GM12878 (cell line): ENCODE measurements around the gene ABCB8. TPM values are rescaled to one million over a fixed set of nuclear protein-coding genes. Genes with fewer than 3 reads are reported as not detected.

Experiments used
- ASH2L ChIP-seq: fragments of 300-600, 200-600 bp; sonication (generic); IDR thresholded peaks from 2 replicates; pipeline ENCODE4 v1.6.1; 2017; ENCODE audit warnings: low read depth, mild to moderate bottlenecking, borderline replicate concordance
- BCL11A ChIP-seq: IDR thresholded peaks from 2 replicates; pipeline ENCODE4 v1.6.1; 2011; ENCODE audit warnings: low read depth, low read length
- FOXK2 ChIP-seq: fragments of 450-650 bp; IDR thresholded peaks from 2 replicates; pipeline ENCODE4 v1.6.1; 2017; ENCODE audit warnings: mild to moderate bottlenecking, moderate library complexity
- PAX8 ChIP-seq: fragments of 450-650 bp; IDR thresholded peaks from 2 replicates; pipeline ENCODE4 v1.6.1; 2017; ENCODE audit warnings: mild to moderate bottlenecking, moderate library complexity
- RAD21 ChIP-seq: IDR thresholded peaks from 2 replicates; pipeline ENCODE4 v1.6.1; 2011; ENCODE audit warnings: mild to moderate bottlenecking, low read depth, low read length, moderate library complexity; ENCODE audit not compliant: insufficient read depth
- ZNF622 ChIP-seq: fragments of 450-650 bp; IDR thresholded peaks from 2 replicates; pipeline ENCODE4 v1.6.1; 2017; ENCODE audit warnings: mild to moderate bottlenecking, inconsistent platforms
- ZSCAN29 ChIP-seq: fragments of 450-650 bp; IDR thresholded peaks from 2 replicates; pipeline ENCODE4 v1.6.1; 2017; ENCODE audit warnings: mild to moderate bottlenecking, moderate library complexity
- ZZZ3 ChIP-seq: IDR thresholded peaks from 2 replicates; pipeline ENCODE4 v1.6.1; 2011; ENCODE audit warnings: low read depth; ENCODE audit not compliant: control insufficient read depth, insufficient read length
- polyA plus RNA-seq, 11 experiments: library from polyadenylated mRNA; depleted of rRNA in 4 of 11; unstranded in 6 of 11; stranded (reverse) in 5 of 11; fragments of >200 nt; fragmentation: Nextera tagmentation in 4 of 11; fragmentation: Illumina TruSeq in 1 of 11; extraction: Ambion mirVana in 4 of 11; extraction: Trizol in 1 of 11; gene quantifications; 1 replicate in 1 of 11; 2 replicates in 10 of 11; pipeline versions ENCODE4 v1.2.1 to v1.2.3, GENCODE V29; 2011 to 2016; ENCODE audit warnings: inconsistent platforms in 2 of 11, missing spikeins in 2 of 11, low read depth in 1 of 11
- total RNA-seq, 4 experiments: library from RNA; depleted of rRNA in 3 of 4; stranded (reverse); fragments of >200 nt in 3 of 4; fragmentation: Illumina TruSeq in 1 of 4; extraction: Trizol in 1 of 4; gene quantifications; 2 replicates each; pipeline versions ENCODE4 v1.2.1 to v1.2.3, GENCODE V29; 2013 to 2021
- TF ChIP-seq, protein P1 (sequence below): fragments of 450-650 bp; IDR thresholded peaks from 2 replicates; pipeline ENCODE4 v1.6.1; 2017; ENCODE audit warnings: mild to moderate bottlenecking, moderate library complexity
- TF ChIP-seq, protein P2 (sequence below): fragments of 450-650 bp; IDR thresholded peaks from 2 replicates; pipeline ENCODE4 v1.6.1; 2016; ENCODE audit warnings: mild to moderate bottlenecking
- TF ChIP-seq, protein P3 (sequence below): fragments of 450-650 bp; IDR thresholded peaks from 2 replicates; pipeline ENCODE4 v1.6.1; 2017; ENCODE audit warnings: antibody characterized with exemption, mild to moderate bottlenecking, moderate library complexity
- TF ChIP-seq, protein P4 (sequence below): fragments of 450-650 bp; conservative IDR thresholded peaks from 2 replicates; pipeline ENCODE4 v1.6.1; 2017; ENCODE audit warnings: mild to moderate bottlenecking, moderate library complexity
- TF ChIP-seq, protein P5 (sequence below): fragments of 450-650 bp; IDR thresholded peaks from 2 replicates; pipeline ENCODE4 v1.6.1; 2017; ENCODE audit warnings: mild to moderate bottlenecking

Gene ABCB8
- total and polyA plus RNA-seq, 10 of the 15 experiments (the other 5 are each of a cell fraction or from before 2014, with no cell fraction given) = 0.77 to 34.8 (median 18.9) TPM

DNA sequence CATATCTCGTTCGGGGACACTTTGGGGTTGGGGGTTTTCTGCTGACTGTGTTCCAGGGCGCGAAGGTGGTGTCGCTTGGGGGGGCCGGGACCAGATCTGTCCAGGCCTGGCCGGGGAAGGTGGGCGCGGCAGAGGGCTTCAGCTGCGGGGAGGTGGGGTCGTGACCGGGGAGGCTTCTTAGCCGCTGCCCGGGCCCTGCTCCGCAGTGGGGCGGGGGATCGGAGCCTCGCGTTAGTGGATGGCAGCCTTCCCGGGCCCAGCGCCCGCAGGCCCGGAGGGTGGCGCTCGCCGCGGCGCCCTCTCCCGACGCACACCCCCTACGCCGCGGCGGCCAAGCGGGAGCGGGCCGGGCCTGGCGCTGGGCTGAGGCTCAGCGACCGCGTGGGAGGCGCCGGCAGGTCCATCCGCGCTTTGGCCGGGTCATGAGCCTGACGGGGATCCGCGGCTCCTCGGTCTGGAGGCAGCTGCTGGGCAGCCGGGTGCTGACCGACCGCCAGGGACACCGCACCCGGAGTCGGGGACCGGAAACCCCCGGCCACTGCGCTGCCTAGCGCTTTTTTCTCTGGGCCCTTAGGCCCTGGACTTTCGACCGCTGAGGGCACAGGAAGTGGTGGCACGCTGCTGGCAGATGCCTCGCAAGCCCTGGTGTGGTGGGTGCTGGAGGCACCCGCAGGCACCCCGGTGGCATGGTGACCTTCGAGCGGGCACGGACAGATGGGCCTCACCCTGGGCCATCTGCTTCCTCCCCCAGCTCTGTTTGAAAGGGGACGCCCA lies 59.2 kb downstream of the ABCB8 start (continued):
- TF ChIP-seq, protein P1, sequence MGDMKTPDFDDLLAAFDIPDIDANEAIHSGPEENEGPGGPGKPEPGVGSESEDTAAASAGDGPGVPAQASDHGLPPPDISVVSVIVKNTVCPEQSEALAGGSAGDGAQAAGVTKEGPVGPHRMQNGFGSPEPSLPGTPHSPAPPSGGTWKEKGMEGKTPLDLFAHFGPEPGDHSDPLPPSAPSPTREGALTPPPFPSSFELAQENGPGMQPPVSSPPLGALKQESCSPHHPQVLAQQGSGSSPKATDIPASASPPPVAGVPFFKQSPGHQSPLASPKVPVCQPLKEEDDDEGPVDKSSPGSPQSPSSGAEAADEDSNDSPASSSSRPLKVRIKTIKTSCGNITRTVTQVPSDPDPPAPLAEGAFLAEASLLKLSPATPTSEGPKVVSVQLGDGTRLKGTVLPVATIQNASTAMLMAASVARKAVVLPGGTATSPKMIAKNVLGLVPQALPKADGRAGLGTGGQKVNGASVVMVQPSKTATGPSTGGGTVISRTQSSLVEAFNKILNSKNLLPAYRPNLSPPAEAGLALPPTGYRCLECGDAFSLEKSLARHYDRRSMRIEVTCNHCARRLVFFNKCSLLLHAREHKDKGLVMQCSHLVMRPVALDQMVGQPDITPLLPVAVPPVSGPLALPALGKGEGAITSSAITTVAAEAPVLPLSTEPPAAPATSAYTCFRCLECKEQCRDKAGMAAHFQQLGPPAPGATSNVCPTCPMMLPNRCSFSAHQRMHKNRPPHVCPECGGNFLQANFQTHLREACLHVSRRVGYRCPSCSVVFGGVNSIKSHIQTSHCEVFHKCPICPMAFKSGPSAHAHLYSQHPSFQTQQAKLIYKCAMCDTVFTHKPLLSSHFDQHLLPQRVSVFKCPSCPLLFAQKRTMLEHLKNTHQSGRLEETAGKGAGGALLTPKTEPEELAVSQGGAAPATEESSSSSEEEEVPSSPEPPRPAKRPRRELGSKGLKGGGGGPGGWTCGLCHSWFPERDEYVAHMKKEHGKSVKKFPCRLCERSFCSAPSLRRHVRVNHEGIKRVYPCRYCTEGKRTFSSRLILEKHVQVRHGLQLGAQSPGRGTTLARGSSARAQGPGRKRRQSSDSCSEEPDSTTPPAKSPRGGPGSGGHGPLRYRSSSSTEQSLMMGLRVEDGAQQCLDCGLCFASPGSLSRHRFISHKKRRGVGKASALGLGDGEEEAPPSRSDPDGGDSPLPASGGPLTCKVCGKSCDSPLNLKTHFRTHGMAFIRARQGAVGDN = 0 out of 2 replicates have a peak, but pooled peaks have one; percentile 33
- TF ChIP-seq ZZZ3 = no peak
- TF ChIP-seq, protein P2, sequence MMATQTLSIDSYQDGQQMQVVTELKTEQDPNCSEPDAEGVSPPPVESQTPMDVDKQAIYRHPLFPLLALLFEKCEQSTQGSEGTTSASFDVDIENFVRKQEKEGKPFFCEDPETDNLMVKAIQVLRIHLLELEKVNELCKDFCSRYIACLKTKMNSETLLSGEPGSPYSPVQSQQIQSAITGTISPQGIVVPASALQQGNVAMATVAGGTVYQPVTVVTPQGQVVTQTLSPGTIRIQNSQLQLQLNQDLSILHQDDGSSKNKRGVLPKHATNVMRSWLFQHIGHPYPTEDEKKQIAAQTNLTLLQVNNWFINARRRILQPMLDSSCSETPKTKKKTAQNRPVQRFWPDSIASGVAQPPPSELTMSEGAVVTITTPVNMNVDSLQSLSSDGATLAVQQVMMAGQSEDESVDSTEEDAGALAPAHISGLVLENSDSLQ = no peak
- TF ChIP-seq, protein P3, sequence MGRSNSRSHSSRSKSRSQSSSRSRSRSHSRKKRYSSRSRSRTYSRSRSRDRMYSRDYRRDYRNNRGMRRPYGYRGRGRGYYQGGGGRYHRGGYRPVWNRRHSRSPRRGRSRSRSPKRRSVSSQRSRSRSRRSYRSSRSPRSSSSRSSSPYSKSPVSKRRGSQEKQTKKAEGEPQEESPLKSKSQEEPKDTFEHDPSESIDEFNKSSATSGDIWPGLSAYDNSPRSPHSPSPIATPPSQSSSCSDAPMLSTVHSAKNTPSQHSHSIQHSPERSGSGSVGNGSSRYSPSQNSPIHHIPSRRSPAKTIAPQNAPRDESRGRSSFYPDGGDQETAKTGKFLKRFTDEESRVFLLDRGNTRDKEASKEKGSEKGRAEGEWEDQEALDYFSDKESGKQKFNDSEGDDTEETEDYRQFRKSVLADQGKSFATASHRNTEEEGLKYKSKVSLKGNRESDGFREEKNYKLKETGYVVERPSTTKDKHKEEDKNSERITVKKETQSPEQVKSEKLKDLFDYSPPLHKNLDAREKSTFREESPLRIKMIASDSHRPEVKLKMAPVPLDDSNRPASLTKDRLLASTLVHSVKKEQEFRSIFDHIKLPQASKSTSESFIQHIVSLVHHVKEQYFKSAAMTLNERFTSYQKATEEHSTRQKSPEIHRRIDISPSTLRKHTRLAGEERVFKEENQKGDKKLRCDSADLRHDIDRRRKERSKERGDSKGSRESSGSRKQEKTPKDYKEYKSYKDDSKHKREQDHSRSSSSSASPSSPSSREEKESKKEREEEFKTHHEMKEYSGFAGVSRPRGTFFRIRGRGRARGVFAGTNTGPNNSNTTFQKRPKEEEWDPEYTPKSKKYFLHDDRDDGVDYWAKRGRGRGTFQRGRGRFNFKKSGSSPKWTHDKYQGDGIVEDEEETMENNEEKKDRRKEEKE = no peak
- no peak for TF ChIP-seq ASH2L
- TF ChIP-seq RAD21 = no peak
- TF ChIP-seq PAX8 = no peak
- no peak for TF ChIP-seq BCL11A
- TF ChIP-seq ZSCAN29 = 0 out of 2 replicates have a peak, but pooled peaks have one; percentile 25
- TF ChIP-seq, protein P4, sequence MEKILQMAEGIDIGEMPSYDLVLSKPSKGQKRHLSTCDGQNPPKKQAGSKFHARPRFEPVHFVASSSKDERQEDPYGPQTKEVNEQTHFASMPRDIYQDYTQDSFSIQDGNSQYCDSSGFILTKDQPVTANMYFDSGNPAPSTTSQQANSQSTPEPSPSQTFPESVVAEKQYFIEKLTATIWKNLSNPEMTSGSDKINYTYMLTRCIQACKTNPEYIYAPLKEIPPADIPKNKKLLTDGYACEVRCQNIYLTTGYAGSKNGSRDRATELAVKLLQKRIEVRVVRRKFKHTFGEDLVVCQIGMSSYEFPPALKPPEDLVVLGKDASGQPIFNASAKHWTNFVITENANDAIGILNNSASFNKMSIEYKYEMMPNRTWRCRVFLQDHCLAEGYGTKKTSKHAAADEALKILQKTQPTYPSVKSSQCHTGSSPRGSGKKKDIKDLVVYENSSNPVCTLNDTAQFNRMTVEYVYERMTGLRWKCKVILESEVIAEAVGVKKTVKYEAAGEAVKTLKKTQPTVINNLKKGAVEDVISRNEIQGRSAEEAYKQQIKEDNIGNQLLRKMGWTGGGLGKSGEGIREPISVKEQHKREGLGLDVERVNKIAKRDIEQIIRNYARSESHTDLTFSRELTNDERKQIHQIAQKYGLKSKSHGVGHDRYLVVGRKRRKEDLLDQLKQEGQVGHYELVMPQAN = peak; percentile 75; the same call in 1 of the 2 replicates
- TF ChIP-seq, protein P5, sequence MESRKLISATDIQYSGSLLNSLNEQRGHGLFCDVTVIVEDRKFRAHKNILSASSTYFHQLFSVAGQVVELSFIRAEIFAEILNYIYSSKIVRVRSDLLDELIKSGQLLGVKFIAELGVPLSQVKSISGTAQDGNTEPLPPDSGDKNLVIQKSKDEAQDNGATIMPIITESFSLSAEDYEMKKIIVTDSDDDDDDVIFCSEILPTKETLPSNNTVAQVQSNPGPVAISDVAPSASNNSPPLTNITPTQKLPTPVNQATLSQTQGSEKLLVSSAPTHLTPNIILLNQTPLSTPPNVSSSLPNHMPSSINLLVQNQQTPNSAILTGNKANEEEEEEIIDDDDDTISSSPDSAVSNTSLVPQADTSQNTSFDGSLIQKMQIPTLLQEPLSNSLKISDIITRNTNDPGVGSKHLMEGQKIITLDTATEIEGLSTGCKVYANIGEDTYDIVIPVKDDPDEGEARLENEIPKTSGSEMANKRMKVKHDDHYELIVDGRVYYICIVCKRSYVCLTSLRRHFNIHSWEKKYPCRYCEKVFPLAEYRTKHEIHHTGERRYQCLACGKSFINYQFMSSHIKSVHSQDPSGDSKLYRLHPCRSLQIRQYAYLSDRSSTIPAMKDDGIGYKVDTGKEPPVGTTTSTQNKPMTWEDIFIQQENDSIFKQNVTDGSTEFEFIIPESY = no peak
- TF ChIP-seq ZNF622 = no peak
- TF ChIP-seq FOXK2 = no peak
